ENCODE measurements around the gene SV2B.

Gene SV2B

DNA sequence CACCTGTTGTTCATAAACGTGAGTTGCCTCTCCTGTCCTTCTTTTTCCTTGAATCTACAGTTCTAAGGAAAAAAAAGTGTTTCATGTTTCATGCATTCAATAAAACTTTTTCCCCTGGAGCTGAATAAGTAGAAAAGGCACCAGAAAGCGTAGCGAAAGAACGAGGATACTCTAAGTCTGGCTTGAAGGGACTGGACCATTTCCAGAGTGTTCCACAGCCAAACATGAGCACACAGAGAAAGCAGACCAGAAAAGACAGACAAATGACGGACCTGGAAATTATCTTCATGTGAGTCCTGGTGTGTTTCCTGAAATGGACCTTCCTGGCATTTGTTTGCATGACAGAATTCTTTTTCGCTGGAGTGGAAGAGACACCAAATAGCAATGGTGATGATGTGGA is 204.7 kb downstream of the SV2B start:
- TF ChIP-seq, protein P1, sequence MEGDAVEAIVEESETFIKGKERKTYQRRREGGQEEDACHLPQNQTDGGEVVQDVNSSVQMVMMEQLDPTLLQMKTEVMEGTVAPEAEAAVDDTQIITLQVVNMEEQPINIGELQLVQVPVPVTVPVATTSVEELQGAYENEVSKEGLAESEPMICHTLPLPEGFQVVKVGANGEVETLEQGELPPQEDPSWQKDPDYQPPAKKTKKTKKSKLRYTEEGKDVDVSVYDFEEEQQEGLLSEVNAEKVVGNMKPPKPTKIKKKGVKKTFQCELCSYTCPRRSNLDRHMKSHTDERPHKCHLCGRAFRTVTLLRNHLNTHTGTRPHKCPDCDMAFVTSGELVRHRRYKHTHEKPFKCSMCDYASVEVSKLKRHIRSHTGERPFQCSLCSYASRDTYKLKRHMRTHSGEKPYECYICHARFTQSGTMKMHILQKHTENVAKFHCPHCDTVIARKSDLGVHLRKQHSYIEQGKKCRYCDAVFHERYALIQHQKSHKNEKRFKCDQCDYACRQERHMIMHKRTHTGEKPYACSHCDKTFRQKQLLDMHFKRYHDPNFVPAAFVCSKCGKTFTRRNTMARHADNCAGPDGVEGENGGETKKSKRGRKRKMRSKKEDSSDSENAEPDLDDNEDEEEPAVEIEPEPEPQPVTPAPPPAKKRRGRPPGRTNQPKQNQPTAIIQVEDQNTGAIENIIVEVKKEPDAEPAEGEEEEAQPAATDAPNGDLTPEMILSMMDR (IDR thresholded peaks at IDR 0.05; ENCODE audit: insufficient read depth, low read depth, low read length, missing control alignments) = no peak
- DNase-seq (ENCODE audit: low read depth) = no peak
- no peak overlapping the region for H3K4me3 ChIP-seq (ENCODE audit: low read depth, low read length)

DNA sequence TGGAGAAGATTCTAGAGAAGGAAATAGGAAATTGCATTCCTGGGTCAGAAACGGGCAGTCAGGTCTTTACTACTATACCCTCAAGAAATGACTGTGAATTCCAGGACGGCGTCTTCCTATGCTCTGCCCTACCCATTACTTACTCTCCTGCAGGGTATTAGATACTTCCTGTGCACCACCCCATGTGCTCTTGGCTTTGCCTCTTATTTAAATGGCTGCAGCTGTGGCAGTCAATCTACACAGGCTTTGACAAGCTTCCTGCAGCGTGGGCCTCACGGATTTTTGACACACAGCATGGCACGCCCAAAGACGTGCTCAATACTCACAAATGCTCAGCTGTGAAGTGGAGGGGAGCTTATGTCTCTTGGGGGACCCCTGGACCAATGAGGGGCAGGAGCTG is 206.1 kb downstream of the SV2B start:
- TF ChIP-seq, protein P1 (IDR thresholded peaks at IDR 0.05; ENCODE audit: insufficient read depth, low read depth, low read length, missing control alignments) = no peak
- no peak for DNase-seq (ENCODE audit: low read depth)

DNA sequence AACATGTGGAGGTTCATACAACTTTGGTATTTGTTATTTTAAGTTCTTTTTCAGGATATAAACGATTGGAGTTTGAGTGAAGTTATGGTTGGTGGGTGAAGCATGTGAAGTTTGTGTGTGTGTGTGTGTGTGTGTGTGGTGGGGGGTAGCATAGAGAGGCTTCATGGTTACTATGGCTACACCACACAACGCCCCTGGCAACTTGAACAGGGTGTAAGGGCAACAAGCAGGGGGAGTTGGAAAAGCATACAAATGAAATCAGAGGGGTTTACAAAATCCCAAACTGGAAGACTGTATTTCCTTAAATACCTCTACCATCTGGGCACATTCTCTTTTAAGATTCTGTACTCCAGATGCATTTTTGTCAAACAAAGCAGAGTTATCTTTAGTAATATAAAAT is 207.5 kb downstream of the SV2B start:
- H3K4me3 ChIP-seq (ENCODE audit: low read depth, low read length) = no peak overlapping the region
- no peak for DNase-seq (ENCODE audit: low read depth)
- TF ChIP-seq, protein P1 (IDR thresholded peaks at IDR 0.05; ENCODE audit: insufficient read depth, low read depth, low read length, missing control alignments) = no peak

More for the DNA sequence above, 206.1 kb downstream of the SV2B start:
- H3K4me3 ChIP-seq (ENCODE audit: low read depth, low read length) = no peak overlapping the region

DNA sequence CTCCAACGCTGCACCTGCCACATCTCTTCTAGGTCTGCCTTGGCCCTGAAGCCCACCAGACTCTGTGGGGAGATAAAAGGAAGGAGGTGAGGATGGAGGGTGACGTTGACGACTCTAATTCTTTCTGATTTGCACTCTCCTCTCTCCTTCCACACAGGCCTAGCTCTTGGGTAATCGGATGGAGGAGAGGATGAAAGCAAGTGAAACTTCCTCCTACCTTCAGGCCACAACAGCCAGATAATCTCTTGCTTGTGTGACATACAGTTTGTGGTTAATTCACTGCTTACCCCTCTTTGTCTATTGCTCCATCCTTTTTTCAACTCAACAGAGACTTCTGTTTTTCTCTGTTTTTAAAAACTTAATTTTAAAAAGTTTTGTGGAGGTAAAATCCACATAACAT is 208.1 kb downstream of the SV2B start:
- no peak overlapping the region for H3K4me3 ChIP-seq (ENCODE audit: low read depth, low read length)
- no peak for DNase-seq (ENCODE audit: low read depth)
- TF ChIP-seq, protein P1 (IDR thresholded peaks at IDR 0.05; ENCODE audit: insufficient read depth, low read depth, low read length, missing control alignments) = no peak

DNA sequence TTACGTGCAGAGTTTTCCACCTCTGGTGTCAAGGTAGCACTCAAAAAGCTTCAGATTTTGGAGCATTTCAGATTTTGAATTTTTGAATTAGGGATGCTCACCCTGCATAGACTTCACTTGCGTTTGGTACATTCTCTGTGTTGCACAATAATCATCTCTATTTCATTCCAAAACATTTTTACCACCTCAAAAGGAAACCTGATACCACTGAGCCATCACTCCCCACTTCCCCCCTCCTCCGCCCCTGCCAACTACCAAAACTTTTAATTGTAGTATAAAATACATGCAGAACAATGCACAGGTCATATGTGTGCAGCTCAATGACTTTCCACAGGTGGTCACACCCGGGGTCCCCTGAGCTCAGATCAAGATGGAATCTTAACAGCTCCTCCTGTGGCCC is 208.8 kb downstream of the SV2B start:
- TF ChIP-seq, protein P1 (IDR thresholded peaks at IDR 0.05; ENCODE audit: insufficient read depth, low read depth, low read length, missing control alignments) = no peak
- no peak for DNase-seq (ENCODE audit: low read depth)
- no peak overlapping the region for H3K4me3 ChIP-seq (ENCODE audit: low read depth, low read length)

DNA sequence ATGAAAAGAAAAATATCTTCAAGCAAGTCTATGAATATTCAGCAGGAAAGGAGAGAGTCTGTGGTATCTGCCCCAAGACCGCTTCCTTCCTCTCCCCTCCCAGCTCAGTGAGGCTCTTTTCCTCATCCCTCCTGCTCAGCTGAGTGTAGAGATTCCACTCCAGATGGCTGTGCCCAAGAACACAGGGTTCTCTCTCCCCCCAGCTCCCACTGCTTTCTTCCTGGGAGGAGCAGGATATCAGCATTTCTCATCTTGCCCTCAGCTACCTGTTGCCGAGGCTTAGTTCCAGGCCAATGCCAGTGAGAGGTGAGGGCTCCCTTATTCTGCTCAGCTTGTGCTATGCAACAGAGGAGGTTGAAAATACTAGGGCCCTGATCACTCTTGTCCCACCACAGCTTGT is 211.9 kb downstream of the SV2B start:
- no peak for DNase-seq (ENCODE audit: low read depth)
- TF ChIP-seq, protein P1 (IDR thresholded peaks at IDR 0.05; ENCODE audit: insufficient read depth, low read depth, low read length, missing control alignments) = no peak
- H3K4me3 ChIP-seq (ENCODE audit: low read depth, low read length) = no peak overlapping the region

DNA sequence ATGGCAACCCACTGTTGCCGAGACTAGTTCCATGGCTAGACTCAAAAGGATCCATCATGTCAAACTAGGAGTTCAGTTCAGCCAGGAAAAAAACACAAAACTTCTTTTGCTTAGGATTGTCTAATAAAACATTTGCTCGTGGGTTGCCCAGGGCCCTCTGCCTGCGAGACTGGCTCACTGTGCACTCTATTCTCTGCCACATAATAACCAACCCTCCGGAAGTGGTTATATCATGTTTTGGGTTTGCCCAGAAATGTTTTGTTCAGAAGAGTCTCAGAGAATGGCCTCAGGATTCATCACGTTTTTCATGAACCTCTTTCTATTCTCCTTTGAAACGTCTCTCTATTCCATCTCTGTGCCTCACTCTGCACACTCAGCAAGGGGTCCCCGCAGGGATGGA is 216.1 kb downstream of the SV2B start:
- no peak for DNase-seq (ENCODE audit: low read depth)
- no peak overlapping the region for H3K4me3 ChIP-seq (ENCODE audit: low read depth, low read length)
- TF ChIP-seq, protein P1 (IDR thresholded peaks at IDR 0.05; ENCODE audit: insufficient read depth, low read depth, low read length, missing control alignments) = no peak
